Measurements from ENCODE around the gene BCAS3. TPM values are rescaled to one million over a fixed set of nuclear protein-coding genes. Genes with fewer than 3 reads are reported as not detected.

Gene BCAS3
- total RNA-seq, 1 donor from 2014 or later = 30.5 TPM

- Mint-ChIP-seq H3K9me3 (no peaks in the 10 kb centered on the region), H3K36me3 (ENCODE audit: low read depth) (no peaks in the 10 kb centered on the region), H3K4me1 (peaks cover 21% of the 10 kb centered on the region), H3K27me3 (ENCODE audit: low read depth) (no peaks in the 10 kb centered on the region), H3K4me3 (no peak overlapping the region), H3K27ac (ENCODE audit: unreplicated experiment) (no peak overlapping the region)
- TF ChIP-seq CTCF (conservative IDR thresholded peaks at IDR 0.05) = no peak
- no peak for DNase-seq (ENCODE audit: low read depth, low spot score)
Measured at GRCh38 chr17:60680754-60681153, 3.1 kb downstream of the BCAS3 start.

GRCh38 chr17:60685437-60685836 lies 7.8 kb downstream of the BCAS3 start:
- TF ChIP-seq CTCF (conservative IDR thresholded peaks at IDR 0.05) = no peak
- Mint-ChIP-seq H3K4me3 (no peak overlapping the region), H3K4me1 (no peaks in the 10 kb centered on the region), H3K27ac (ENCODE audit: unreplicated experiment) (no peak overlapping the region), H3K9me3 (no peaks in the 10 kb centered on the region), H3K27me3 (ENCODE audit: low read depth) (no peaks in the 10 kb centered on the region), H3K36me3 (ENCODE audit: low read depth) (no peaks in the 10 kb centered on the region)
- DNase-seq (ENCODE audit: low read depth, low spot score) = no peak

GRCh38 chr17:60695960-60696359 lies 18.3 kb downstream of the BCAS3 start:
- H3K4me1 Mint-ChIP-seq = no peaks in the 10 kb centered on the region
- H3K9me3 Mint-ChIP-seq = no peaks in the 10 kb centered on the region
- no peaks in the 10 kb centered on the region for H3K27me3 Mint-ChIP-seq (ENCODE audit: low read depth)
- H3K4me3 Mint-ChIP-seq = no peak overlapping the region
- no peak for DNase-seq (ENCODE audit: low read depth, low spot score)
- H3K36me3 Mint-ChIP-seq (ENCODE audit: low read depth) = no peaks in the 10 kb centered on the region
- no peak overlapping the region for H3K27ac Mint-ChIP-seq (ENCODE audit: unreplicated experiment)
- no peak for TF ChIP-seq CTCF (conservative IDR thresholded peaks at IDR 0.05)

- no peak overlapping the region for H3K27ac Mint-ChIP-seq (ENCODE audit: unreplicated experiment)
- H3K9me3 Mint-ChIP-seq = no peaks in the 10 kb centered on the region
- H3K4me1 Mint-ChIP-seq = no peaks in the 10 kb centered on the region
- H3K27me3 Mint-ChIP-seq (ENCODE audit: low read depth) = no peaks in the 10 kb centered on the region
- no peak overlapping the region for H3K4me3 Mint-ChIP-seq
- DNase-seq (ENCODE audit: low read depth, low spot score) = no peak
- TF ChIP-seq CTCF (conservative IDR thresholded peaks at IDR 0.05) = no peak
- H3K36me3 Mint-ChIP-seq (ENCODE audit: low read depth) = no peaks in the 10 kb centered on the region
Measured at GRCh38 chr17:60699090-60699489, 21.4 kb downstream of the BCAS3 start.

GRCh38 chr17:60704170-60704569 lies 26.5 kb downstream of the BCAS3 start:
- Mint-ChIP-seq H3K4me3 (no peak overlapping the region), H3K4me1 (no peaks in the 10 kb centered on the region), H3K27me3 (ENCODE audit: low read depth) (no peaks in the 10 kb centered on the region), H3K27ac (ENCODE audit: unreplicated experiment) (no peak overlapping the region), H3K36me3 (ENCODE audit: low read depth) (no peaks in the 10 kb centered on the region), H3K9me3 (no peaks in the 10 kb centered on the region)
- no peak for DNase-seq (ENCODE audit: low read depth, low spot score)
- no peak for TF ChIP-seq CTCF (conservative IDR thresholded peaks at IDR 0.05)

GRCh38 chr17:60712675-60713074 lies 35.0 kb downstream of the BCAS3 start:
- H3K27ac Mint-ChIP-seq (ENCODE audit: unreplicated experiment) = no peak overlapping the region
- no peak for DNase-seq (ENCODE audit: low read depth, low spot score)
- H3K27me3 Mint-ChIP-seq (ENCODE audit: low read depth) = no peaks in the 10 kb centered on the region
- TF ChIP-seq CTCF (conservative IDR thresholded peaks at IDR 0.05) = no peak
- H3K9me3 Mint-ChIP-seq = no peaks in the 10 kb centered on the region
- no peaks in the 10 kb centered on the region for H3K36me3 Mint-ChIP-seq (ENCODE audit: low read depth)
- no peak overlapping the region for H3K4me3 Mint-ChIP-seq
- H3K4me1 Mint-ChIP-seq = no peaks in the 10 kb centered on the region
